IMR-90 (cell line): Measurements from ENCODE around the gene ZSCAN5A.

Experiments
- BHLHE40 ChIP-seq: fragments of 150-350 bp; IDR thresholded peaks from 2 replicates; pipeline ENCODE4 v1.6.1; 2016; ENCODE audit warnings: mild to moderate bottlenecking, low read depth, low read length
- CEBPB ChIP-seq: IDR thresholded peaks from 2 replicates; pipeline ENCODE4 v1.6.1; 2012; ENCODE audit warnings: low read depth, low read length, improper control_type of control experiment
- CHD1 ChIP-seq: IDR thresholded peaks from 2 replicates; pipeline ENCODE4 v1.6.1; 2012; ENCODE audit warnings: low read depth, low read length, improper control_type of control experiment
- FOS ChIP-seq: fragments of 150-350 bp; IDR thresholded peaks from 2 replicates; pipeline ENCODE4 v1.6.1; 2016; ENCODE audit warnings: low read depth, low read length
- MAFK ChIP-seq: IDR thresholded peaks from 2 replicates; pipeline ENCODE4 v1.6.1; 2012; ENCODE audit warnings: low read depth, low read length, improper control_type of control experiment
- MXI1 ChIP-seq: IDR thresholded peaks from 2 replicates; pipeline ENCODE4 v1.6.1; 2012; ENCODE audit warnings: low read depth, mild to moderate bottlenecking, low read length, moderate library complexity, borderline replicate concordance
- POLR2A ChIP-seq: IDR thresholded peaks from 2 replicates; pipeline ENCODE4 v1.6.1; 2012; ENCODE audit warnings: mild to moderate bottlenecking, low read depth, low read length
- RAD21 ChIP-seq: IDR thresholded peaks from 2 replicates; pipeline ENCODE4 v1.6.1; 2012; ENCODE audit warnings: low read length, improper control_type of control experiment
- RFX5 ChIP-seq: IDR thresholded peaks from 2 replicates; pipeline ENCODE4 v1.8.0; 2012; ENCODE audit warnings: low read depth, mild to moderate bottlenecking, low read length, moderate library complexity
- SMC3 ChIP-seq: fragments of 150-350 bp; IDR thresholded peaks from 2 replicates; pipeline ENCODE4 v1.6.1; 2016; ENCODE audit warnings: low read depth, mild to moderate bottlenecking, antibody characterized with exemption, low read length, moderate library complexity
- TF ChIP-seq, protein P1 (sequence below): conservative IDR thresholded peaks from 2 replicates; pipeline ENCODE4 v1.5.1; 2012; ENCODE audit warnings: mild to moderate bottlenecking, low read depth, low read length, improper control_type of control experiment
- TF ChIP-seq, protein P2 (sequence below): fragments of 150-350 bp; IDR thresholded peaks from 2 replicates; pipeline ENCODE4 v1.6.1; 2017; ENCODE audit warnings: mild to moderate bottlenecking, antibody characterized with exemption, low read length, low read depth

DNA sequence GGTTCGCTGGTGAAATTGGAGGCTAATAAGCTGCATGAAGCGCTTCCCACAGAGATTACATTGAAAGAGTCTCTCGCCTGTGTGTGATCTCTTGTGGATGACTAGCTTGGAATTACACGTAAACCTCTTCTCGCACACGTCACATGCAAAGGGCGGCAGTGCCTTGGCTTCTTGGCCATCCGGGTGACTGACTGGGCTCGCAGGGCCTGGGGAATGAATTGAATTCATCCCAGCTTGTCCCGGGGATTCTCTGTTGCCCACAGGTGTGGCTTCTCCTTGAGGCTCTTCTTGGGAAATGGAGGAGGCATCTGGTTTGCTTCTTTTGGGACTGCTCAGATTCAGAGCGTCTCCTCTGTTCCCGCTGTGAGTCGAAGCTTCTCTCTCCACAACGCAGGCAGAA, 92.8 kb downstream of the ZSCAN5A start:
- TF ChIP-seq, protein P1, sequence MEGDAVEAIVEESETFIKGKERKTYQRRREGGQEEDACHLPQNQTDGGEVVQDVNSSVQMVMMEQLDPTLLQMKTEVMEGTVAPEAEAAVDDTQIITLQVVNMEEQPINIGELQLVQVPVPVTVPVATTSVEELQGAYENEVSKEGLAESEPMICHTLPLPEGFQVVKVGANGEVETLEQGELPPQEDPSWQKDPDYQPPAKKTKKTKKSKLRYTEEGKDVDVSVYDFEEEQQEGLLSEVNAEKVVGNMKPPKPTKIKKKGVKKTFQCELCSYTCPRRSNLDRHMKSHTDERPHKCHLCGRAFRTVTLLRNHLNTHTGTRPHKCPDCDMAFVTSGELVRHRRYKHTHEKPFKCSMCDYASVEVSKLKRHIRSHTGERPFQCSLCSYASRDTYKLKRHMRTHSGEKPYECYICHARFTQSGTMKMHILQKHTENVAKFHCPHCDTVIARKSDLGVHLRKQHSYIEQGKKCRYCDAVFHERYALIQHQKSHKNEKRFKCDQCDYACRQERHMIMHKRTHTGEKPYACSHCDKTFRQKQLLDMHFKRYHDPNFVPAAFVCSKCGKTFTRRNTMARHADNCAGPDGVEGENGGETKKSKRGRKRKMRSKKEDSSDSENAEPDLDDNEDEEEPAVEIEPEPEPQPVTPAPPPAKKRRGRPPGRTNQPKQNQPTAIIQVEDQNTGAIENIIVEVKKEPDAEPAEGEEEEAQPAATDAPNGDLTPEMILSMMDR = no peak
- no peak for TF ChIP-seq RAD21
- no peak for TF ChIP-seq MAFK
- no peak for TF ChIP-seq POLR2A
- no peak for TF ChIP-seq CEBPB
- TF ChIP-seq BHLHE40 = no peak
- TF ChIP-seq FOS = no peak
- TF ChIP-seq RFX5 = no peak
- no peak for TF ChIP-seq SMC3
- TF ChIP-seq CHD1 = no peak
- TF ChIP-seq MXI1 = no peak
- TF ChIP-seq, protein P2, sequence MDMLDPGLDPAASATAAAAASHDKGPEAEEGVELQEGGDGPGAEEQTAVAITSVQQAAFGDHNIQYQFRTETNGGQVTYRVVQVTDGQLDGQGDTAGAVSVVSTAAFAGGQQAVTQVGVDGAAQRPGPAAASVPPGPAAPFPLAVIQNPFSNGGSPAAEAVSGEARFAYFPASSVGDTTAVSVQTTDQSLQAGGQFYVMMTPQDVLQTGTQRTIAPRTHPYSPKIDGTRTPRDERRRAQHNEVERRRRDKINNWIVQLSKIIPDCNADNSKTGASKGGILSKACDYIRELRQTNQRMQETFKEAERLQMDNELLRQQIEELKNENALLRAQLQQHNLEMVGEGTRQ = no peak
